Subcutaneous adipose tissue (tissue), 4 donors: ENCODE measurements around the gene SEC22A. TPM values are rescaled to one million over a fixed set of nuclear protein-coding genes. Genes with fewer than 3 reads are reported as not detected.

Experiments used
- total RNA-seq, 4 donors: library from RNA; depleted of rRNA; stranded (reverse); fragments of >200 nt; gene quantifications; one replicate each; pipeline ENCODE4 v1.1.0, GENCODE V29; 2016
- TF ChIP-seq, protein P1 (sequence below): fragments of 450-650 bp; IDR thresholded peaks from one replicate; pipeline ENCODE4 v1.5.1; 2016; ENCODE audit warnings: low read depth, mild to moderate bottlenecking, control low read depth, antibody characterized with exemption, moderate library complexity

The SEC22A gene
- total RNA-seq, 4 donors from 2014 or later = 11.3 to 28.7 (median 22.0) TPM

DNA sequence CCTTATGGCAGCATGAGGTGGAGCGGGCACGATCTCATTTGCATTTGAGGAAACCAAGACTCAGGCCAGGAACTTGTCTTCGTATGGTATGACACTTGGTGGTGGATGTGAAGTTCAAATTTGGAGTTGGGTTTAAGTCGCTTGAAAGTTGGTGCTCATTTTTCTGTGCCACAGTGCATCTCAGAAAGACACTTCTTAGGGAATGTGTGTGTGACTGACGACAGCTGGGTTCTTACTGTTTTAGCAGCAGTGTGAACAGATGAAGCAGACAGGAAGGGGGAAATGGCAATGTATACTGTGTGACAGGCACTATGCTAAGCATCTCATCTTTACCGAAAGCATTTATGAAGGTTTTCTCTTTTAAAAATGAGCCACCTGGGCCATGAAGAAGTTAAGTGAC, 75.4 kb downstream of the SEC22A start:
- TF ChIP-seq, protein P1, sequence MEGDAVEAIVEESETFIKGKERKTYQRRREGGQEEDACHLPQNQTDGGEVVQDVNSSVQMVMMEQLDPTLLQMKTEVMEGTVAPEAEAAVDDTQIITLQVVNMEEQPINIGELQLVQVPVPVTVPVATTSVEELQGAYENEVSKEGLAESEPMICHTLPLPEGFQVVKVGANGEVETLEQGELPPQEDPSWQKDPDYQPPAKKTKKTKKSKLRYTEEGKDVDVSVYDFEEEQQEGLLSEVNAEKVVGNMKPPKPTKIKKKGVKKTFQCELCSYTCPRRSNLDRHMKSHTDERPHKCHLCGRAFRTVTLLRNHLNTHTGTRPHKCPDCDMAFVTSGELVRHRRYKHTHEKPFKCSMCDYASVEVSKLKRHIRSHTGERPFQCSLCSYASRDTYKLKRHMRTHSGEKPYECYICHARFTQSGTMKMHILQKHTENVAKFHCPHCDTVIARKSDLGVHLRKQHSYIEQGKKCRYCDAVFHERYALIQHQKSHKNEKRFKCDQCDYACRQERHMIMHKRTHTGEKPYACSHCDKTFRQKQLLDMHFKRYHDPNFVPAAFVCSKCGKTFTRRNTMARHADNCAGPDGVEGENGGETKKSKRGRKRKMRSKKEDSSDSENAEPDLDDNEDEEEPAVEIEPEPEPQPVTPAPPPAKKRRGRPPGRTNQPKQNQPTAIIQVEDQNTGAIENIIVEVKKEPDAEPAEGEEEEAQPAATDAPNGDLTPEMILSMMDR = no peak

DNA sequence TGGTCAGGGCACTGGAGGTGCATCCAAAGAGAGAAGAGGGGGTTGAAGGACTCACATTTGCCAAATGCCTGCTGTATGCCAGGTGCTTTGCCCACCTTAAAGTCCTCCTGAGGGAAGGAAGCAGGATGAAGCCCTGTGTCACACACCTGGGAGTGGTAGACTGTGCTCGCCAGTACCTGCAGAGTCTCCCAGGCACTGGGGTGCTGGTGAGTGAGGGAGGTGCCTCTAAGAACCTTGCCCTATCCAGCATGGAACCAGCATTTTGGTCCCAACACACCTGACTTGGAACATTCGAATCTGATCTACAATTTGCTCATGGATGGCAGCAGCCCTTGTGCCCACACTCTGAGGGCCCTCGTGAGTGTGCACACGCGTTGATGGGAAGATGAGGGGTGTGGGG, 76.7 kb downstream of the SEC22A start:
- TF ChIP-seq, protein P1 = no peak

DNA sequence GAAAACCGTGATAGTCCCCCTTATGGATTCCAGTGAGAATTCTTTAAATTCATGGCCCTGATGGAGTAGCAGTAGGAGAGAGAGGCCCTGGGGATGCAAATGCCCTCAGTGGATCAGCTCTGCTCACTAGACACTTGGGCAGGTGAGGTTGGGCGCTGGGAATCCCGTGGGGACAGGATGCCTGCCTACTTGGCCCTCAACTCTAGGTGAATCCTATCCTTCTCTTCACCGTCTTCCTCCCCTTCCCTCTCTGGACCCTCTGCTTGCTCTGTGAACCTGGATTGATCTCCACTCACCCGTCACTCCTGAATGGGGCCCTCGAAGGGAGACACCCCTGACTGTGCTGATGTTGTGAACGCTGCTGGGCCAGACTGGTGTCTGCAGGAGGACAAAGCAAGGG, 77.4 kb downstream of the SEC22A start:
- TF ChIP-seq, protein P1 = no peak

DNA sequence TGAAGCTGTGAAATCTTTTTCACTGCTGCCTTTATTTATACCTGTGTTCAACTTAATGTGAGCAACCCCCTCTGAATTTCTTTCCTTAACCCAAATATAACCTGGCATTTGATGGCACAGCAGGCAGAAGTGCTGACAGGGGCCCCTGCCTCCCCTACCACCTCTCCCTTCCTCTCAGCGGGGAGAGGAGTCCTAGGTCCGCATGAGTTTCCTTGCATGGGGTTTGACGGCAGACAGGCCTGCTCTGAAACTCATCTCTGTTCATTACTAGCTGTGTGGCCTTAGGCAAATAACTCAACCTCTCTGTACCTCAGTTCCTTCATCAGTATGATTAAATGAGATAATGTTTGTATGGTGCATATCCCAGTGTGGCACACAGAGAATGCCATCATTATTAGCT, 79.7 kb downstream of the SEC22A start:
- TF ChIP-seq, protein P1 = no peak

DNA sequence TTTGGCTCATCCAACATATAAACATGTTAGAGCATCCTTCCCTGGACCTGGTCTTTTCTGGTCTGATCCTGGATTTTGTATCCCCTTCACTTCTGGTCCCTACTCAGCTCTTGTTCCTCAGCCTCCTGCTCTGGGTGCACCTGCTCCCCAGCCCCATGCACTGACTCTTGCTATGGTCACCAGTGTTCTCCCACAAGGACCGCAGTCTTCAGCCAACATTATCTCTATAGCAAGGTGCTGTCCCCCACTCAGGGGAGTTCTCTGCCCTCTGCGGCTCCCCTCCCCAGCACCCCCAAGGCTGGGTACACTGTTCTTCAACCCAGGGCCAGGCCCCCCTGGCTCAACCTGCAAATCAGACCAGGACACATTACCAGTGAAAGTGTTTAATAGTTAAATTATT, 80.2 kb downstream of the SEC22A start:
- TF ChIP-seq, protein P1 = no peak

DNA sequence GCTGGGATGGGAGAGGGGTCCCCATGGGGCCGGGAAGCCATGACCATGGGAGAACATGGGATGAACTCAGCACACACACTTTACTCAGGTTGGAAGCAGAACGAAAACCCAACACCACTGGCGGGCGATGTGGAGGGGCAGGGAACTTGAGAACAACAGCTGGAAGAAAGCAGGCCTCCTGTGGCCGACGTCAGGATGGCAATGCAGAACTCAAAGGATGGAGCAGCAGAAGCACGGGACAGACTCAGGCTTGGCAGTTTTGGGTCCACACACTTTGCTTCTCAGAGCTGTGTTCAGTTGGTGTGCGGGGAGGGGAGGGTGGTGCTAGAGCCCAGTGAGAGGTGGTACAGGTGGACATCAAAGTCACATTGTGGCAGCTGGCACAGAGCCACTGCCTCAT, 80.7 kb downstream of the SEC22A start:
- TF ChIP-seq, protein P1 = no peak

DNA sequence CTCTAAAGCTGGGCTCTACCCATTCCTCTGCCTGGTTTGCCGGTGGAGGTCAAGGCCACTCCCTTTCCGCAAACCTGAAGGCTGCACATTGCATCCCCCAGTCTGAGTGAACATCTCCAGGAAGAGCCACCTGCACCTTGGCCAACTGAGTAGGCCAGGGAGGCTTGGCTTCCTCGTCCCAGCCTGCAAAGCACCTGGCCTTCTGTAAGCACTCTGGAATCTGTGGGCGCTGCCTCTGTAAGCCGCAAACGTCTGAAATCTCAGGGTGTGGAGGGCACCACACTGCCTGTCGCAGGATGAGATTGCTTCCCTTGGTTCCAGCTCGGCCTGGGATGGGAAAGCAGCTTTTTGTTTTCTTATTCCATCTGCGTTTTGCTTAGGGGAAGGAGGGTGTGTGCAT, 81.3 kb downstream of the SEC22A start:
- TF ChIP-seq, protein P1 = no peak
